NB4 (cell line): ENCODE data around the gene LANCL1.
"Not testable (repeated sequence)": the region's sequence is repeated elsewhere in the genome, so short reads cannot be mapped to it uniquely, and the experiment has no call there.

Experiments used
- DNase-seq: peaks from one replicate; pipeline ENCODE4 v3.0.0; 2010; ENCODE audit warnings: low read depth
- H3K4me3 ChIP-seq: one replicate; pipeline ENCODE4 v1.5.1; 2011; ENCODE audit warnings: mild to moderate bottlenecking, low read depth, low read length, moderate library complexity
- CTCF ChIP-seq: IDR thresholded peaks from one replicate; pipeline ENCODE4 v1.5.1; 2012; ENCODE audit warnings: low read depth, low read length
- MAX ChIP-seq: IDR thresholded peaks from 2 replicates; pipeline ENCODE4 v1.6.1; 2011; ENCODE audit warnings: low read depth, low read length
- MYC ChIP-seq: IDR thresholded peaks from 2 replicates; pipeline ENCODE4 v1.6.1; 2011; ENCODE audit warnings: low read depth, low read length
- POLR2A ChIP-seq: IDR thresholded peaks from 2 replicates; pipeline ENCODE4 v1.6.1; 2011; ENCODE audit warnings: mild to moderate bottlenecking; ENCODE audit not compliant: insufficient read length; ENCODE audit errors: extremely low read depth

Gene LANCL1

GRCh38 chr2:210429403-210430137 is 47.0 kb downstream of the LANCL1 start:
- no peak for TF ChIP-seq MAX
- TF ChIP-seq MYC: no peak
- TF ChIP-seq CTCF: no peak
- TF ChIP-seq POLR2A: no peak
- no peak overlapping the region for H3K4me3 ChIP-seq
- no peak for DNase-seq

- DNase-seq: no peak
- H3K4me3 ChIP-seq: no peak overlapping the region
- TF ChIP-seq CTCF (no peak), MYC (no peak), POLR2A (no peak)
These were observed 48.0 kb downstream of the LANCL1 start for GRCh38 chr2:210428393-210429179.

GRCh38 chr2:210427309-210427708 is 49.2 kb downstream of the LANCL1 start:
- not testable (repeated sequence) for DNase-seq, H3K4me3 ChIP-seq

GRCh38 chr2:210422366-210422765 is 54.2 kb downstream of the LANCL1 start:
- TF ChIP-seq CTCF (no peak), MYC (no peak), POLR2A (no peak), MAX (no peak)
- no peak overlapping the region for H3K4me3 ChIP-seq
- no peak for DNase-seq

- TF ChIP-seq MAX: no peak
- TF ChIP-seq MYC: no peak
- no peak for TF ChIP-seq CTCF
- no peak for TF ChIP-seq POLR2A
- peak; percentile 73 for DNase-seq
- H3K4me3 ChIP-seq: no peak overlapping the region
These were observed 54.6 kb downstream of the LANCL1 start for GRCh38 chr2:210421916-210422315.

GRCh38 chr2:210412660-210413059 is 63.9 kb downstream of the LANCL1 start:
- no peak for DNase-seq
- no peak overlapping the region for H3K4me3 ChIP-seq
- TF ChIP-seq POLR2A (no peak), MAX (no peak)
